ENCODE measurements around the gene SLC22A12.

The SLC22A12 gene

GRCh38 chr11:64600281-64600992 lies 9.4 kb downstream of the SLC22A12 start:
- in situ Hi-C loops (cut with HindIII; ENCODE audit: low pct_ligation_motif_present, low pct_unique_long_range_greater_than_20kb, low sequenced_read_pairs): no loop called here
- no peak for DNase-seq

GRCh38 chr11:64601605-64602465 lies 10.8 kb downstream of the SLC22A12 start:
- no peak for DNase-seq
- in situ Hi-C loops (cut with HindIII; ENCODE audit: low pct_ligation_motif_present, low pct_unique_long_range_greater_than_20kb, low sequenced_read_pairs): no loop called here

- in situ Hi-C loops (cut with HindIII; ENCODE audit: low pct_ligation_motif_present, low pct_unique_long_range_greater_than_20kb, low sequenced_read_pairs): no loop called here
- DNase-seq: no peak
Measured at GRCh38 chr11:64602466-64603070, 11.5 kb downstream of the SLC22A12 start.

- in situ Hi-C loops (cut with HindIII; ENCODE audit: low pct_ligation_motif_present, low pct_unique_long_range_greater_than_20kb, low sequenced_read_pairs): no loop called here
Measured at GRCh38 chr11:64603411-64604110, 12.5 kb downstream of the SLC22A12 start.

GRCh38 chr11:64604458-64605243 lies 13.6 kb downstream of the SLC22A12 start:
- no peak for DNase-seq
- in situ Hi-C loops (cut with HindIII; ENCODE audit: low pct_ligation_motif_present, low pct_unique_long_range_greater_than_20kb, low sequenced_read_pairs): no loop called here

More at GRCh38 chr11:64603411-64604110, 12.5 kb downstream of the SLC22A12 start:
- no peak for DNase-seq

- in situ Hi-C loops (cut with HindIII; ENCODE audit: low pct_ligation_motif_present, low pct_unique_long_range_greater_than_20kb, low sequenced_read_pairs): no loop called here
- no peak for DNase-seq
Measured at GRCh38 chr11:64605244-64605560, 14.2 kb downstream of the SLC22A12 start.

GRCh38 chr11:64605656-64606585 lies 14.9 kb downstream of the SLC22A12 start:
- in situ Hi-C loops (cut with HindIII; ENCODE audit: low pct_ligation_motif_present, low pct_unique_long_range_greater_than_20kb, low sequenced_read_pairs): no loop called here
- no peak for DNase-seq

- in situ Hi-C loops (cut with HindIII; ENCODE audit: low pct_ligation_motif_present, low pct_unique_long_range_greater_than_20kb, low sequenced_read_pairs): no loop called here
- DNase-seq: no peak
Measured at GRCh38 chr11:64606796-64607380, 15.9 kb downstream of the SLC22A12 start.

GRCh38 chr11:64607381-64607985 lies 16.5 kb downstream of the SLC22A12 start:
- no peak for DNase-seq
- in situ Hi-C loops (cut with HindIII; ENCODE audit: low pct_ligation_motif_present, low pct_unique_long_range_greater_than_20kb, low sequenced_read_pairs): no loop called here

GRCh38 chr11:64608046-64608445 lies 17.0 kb downstream of the SLC22A12 start:
- in situ Hi-C loops (cut with HindIII; ENCODE audit: low pct_ligation_motif_present, low pct_unique_long_range_greater_than_20kb, low sequenced_read_pairs): no loop called here
- no peak for DNase-seq

GRCh38 chr11:64608636-64609035 lies 17.6 kb downstream of the SLC22A12 start:
- in situ Hi-C loops (cut with HindIII; ENCODE audit: low pct_ligation_motif_present, low pct_unique_long_range_greater_than_20kb, low sequenced_read_pairs): no loop called here
- no peak for DNase-seq

GRCh38 chr11:64609436-64610047 lies 18.5 kb downstream of the SLC22A12 start:
- no peak for DNase-seq
- in situ Hi-C loops (cut with HindIII; ENCODE audit: low pct_ligation_motif_present, low pct_unique_long_range_greater_than_20kb, low sequenced_read_pairs): no loop called here

- in situ Hi-C loops (cut with HindIII; ENCODE audit: low pct_ligation_motif_present, low pct_unique_long_range_greater_than_20kb, low sequenced_read_pairs): no loop called here
- DNase-seq: no peak
Measured at GRCh38 chr11:64610596-64610995, 19.6 kb downstream of the SLC22A12 start.

- DNase-seq: no peak
- in situ Hi-C loops (cut with HindIII; ENCODE audit: low pct_ligation_motif_present, low pct_unique_long_range_greater_than_20kb, low sequenced_read_pairs): no loop called here
Measured at GRCh38 chr11:64611176-64611575, 20.2 kb downstream of the SLC22A12 start.

- DNase-seq: no peak
Measured at GRCh38 chr11:64611869-64612646, 21.0 kb downstream of the SLC22A12 start.

GRCh38 chr11:64613648-64614047 lies 22.6 kb downstream of the SLC22A12 start:
- DNase-seq: no peak
- in situ Hi-C loops (cut with HindIII; ENCODE audit: low pct_ligation_motif_present, low pct_unique_long_range_greater_than_20kb, low sequenced_read_pairs): no loop called here

More at GRCh38 chr11:64611869-64612646, 21.0 kb downstream of the SLC22A12 start:
- in situ Hi-C loops (cut with HindIII; ENCODE audit: low pct_ligation_motif_present, low pct_unique_long_range_greater_than_20kb, low sequenced_read_pairs): no loop called here

Data from ACHN (cell line).